OCI-LY7 (cell line): Measurements from ENCODE around the gene UGT1A1. TPM values are rescaled to one million over a fixed set of nuclear protein-coding genes. Genes with fewer than 3 reads are reported as not detected.
"Not testable (repeated sequence)": the region's sequence is repeated elsewhere in the genome, so short reads cannot be mapped to it uniquely, and the experiment has no call there.

ENCODE experiments used
- BruUV-seq: library from RNA; stranded (reverse); fragments of 400-500 nt; replicated peaks from 2 replicates; lab custom pipeline; 2021; lab: Mats Ljungman, UMichigan
- CTCF ChIA-PET: fragments of 300-600 bp; sonication (Branson Sonifier 250); formaldehyde crosslinking; loops from one replicate; lab custom pipeline; 2022; ENCODE audit warnings: antibody characterized with exemption; ENCODE audit not compliant: unreplicated experiment; lab: Charles Lee
- POLR2A ChIA-PET: fragments of 300-600 bp; sonication (Branson Sonifier 250); formaldehyde crosslinking; loops from one replicate; lab custom pipeline; 2022; ENCODE audit warnings: antibody characterized with exemption; lab: Charles Lee
- DNase-seq: peaks from one replicate; pipeline ENCODE4 v3.0.0-alpha.2; 2015; ENCODE audit warnings: low spot score
- H2AFZ ChIP-seq: fragments of 200-600 bp; sonication (generic), shearing (Covaris generic); 2 replicates; pipeline ENCODE4 v1.6.1; 2014; ENCODE audit warnings: mild to moderate bottlenecking, antibody characterized with exemption, low read length, moderate library complexity
- H3K27ac ChIP-seq: fragments of 200-600 bp; sonication (generic); 2 replicates; pipeline ENCODE4 v1.5.1; 2014; ENCODE audit warnings: mixed run types, low read depth, mild to moderate bottlenecking, moderate library complexity, low read length, inconsistent platforms; ENCODE audit not compliant: poor library complexity, severe bottlenecking
- H3K36me3 ChIP-seq: fragments of 200-600 bp; sonication (generic); 2 replicates; pipeline ENCODE4 v1.6.1; 2014; ENCODE audit warnings: mild to moderate bottlenecking, antibody characterized with exemption, low read length, moderate library complexity, mixed read lengths; ENCODE audit not compliant: insufficient read depth
- H3K4me1 ChIP-seq: fragments of 200-600 bp; sonication (generic); 2 replicates; pipeline ENCODE4 v1.5.1; 2014; ENCODE audit warnings: mild to moderate bottlenecking, low read length; ENCODE audit not compliant: insufficient read depth, poor library complexity, severe bottlenecking
- H3K4me2 ChIP-seq: fragments of 200-600 bp; sonication (generic); 2 replicates; pipeline ENCODE4 v1.6.1; 2014; ENCODE audit warnings: mild to moderate bottlenecking, low read length
- H3K4me3 ChIP-seq: fragments of 200-600 bp; sonication (generic); 2 replicates; pipeline ENCODE4 v1.5.1; 2014; ENCODE audit warnings: mild to moderate bottlenecking, low read depth, low read length; ENCODE audit not compliant: poor library complexity, severe bottlenecking
- H3K79me2 ChIP-seq: fragments of 200-600 bp; sonication (generic); 2 replicates; pipeline ENCODE4 v1.6.1; 2016; ENCODE audit warnings: low read depth, mild to moderate bottlenecking, low read length, moderate library complexity, mixed read lengths; ENCODE audit not compliant: insufficient read depth
- H3K9me2 ChIP-seq: fragments of 200-600 bp; sonication (generic); 2 replicates; pipeline ENCODE4 v1.6.1; 2016; ENCODE audit warnings: mild to moderate bottlenecking, low read length, mixed read lengths; ENCODE audit not compliant: insufficient read depth
- H3K9me3 ChIP-seq: fragments of 200-600 bp; sonication (generic); 2 replicates; pipeline ENCODE4 v1.6.1; 2014; ENCODE audit warnings: mild to moderate bottlenecking, mixed run types, low read length, mixed read lengths
- H4K20me1 ChIP-seq: fragments of 200-600 bp; sonication (generic); 2 replicates; pipeline ENCODE4 v1.6.1; 2014; ENCODE audit warnings: mild to moderate bottlenecking, antibody characterized with exemption, low read length, moderate library complexity, mixed read lengths; ENCODE audit not compliant: insufficient read depth
- CTCF ChIP-seq: fragments of 200-600 bp; sonication (generic); conservative IDR thresholded peaks from 2 replicates; pipeline ENCODE4 v1.5.1; 2014; ENCODE audit warnings: mild to moderate bottlenecking, antibody characterized with exemption, low read length, moderate library complexity, mixed read lengths
- EZH2phosphoT487 ChIP-seq: fragments of 200-600 bp; sonication (generic); IDR thresholded peaks from 2 replicates; pipeline ENCODE4 v1.6.1; 2018; ENCODE audit warnings: low read depth, borderline replicate concordance, mild to moderate bottlenecking, mixed run types, antibody characterized with exemption, low read length, moderate library complexity, mixed read lengths
- intact Hi-C: fragments of 100-400 bp; cut with micrococcal nuclease; formaldehyde crosslinking; loops from one replicate; pipeline ENCODE4 v1.10.0; 2022; ENCODE audit not compliant: unreplicated experiment
- total RNA-seq, 2 experiments: library from RNA; depleted of rRNA in 1 of 2; stranded (reverse); fragments of >200 nt in 1 of 2; shearing (Covaris generic) in 1 of 2; gene quantifications; 2 replicates each; pipeline ENCODE4 v1.2.3, GENCODE V29; 2014 to 2022

The UGT1A1 gene
- total RNA-seq, 2 experiments from 2014 or later = not detected

GRCh38 chr2:233728723-233729301 is 31.3 kb upstream of the UGT1A1 start, which contains the start of gene UGT1A3:
TSS of gene UGT1A3 (plus strand) at chr2:233729042. CDS start at chr2:233729127, 85 bp downstream.
- no peak for DNase-seq
- Histone ChIP-seq H3K9me2 (no peaks in the 10 kb centered on the region), H2AFZ (no peak within 1 kb of the TSS), H3K4me1 (no peaks in the 10 kb centered on the region), H3K4me3 (no peak within 1 kb of the TSS), H3K27ac (no peak within 1 kb of the TSS), H3K9me3 (no peaks in the 10 kb centered on the region), H3K4me2 (no peak within 1 kb of the TSS), H3K36me3 (no peaks in the 10 kb centered on the region), H3K79me2 (no peaks in the 10 kb centered on the region), H4K20me1 (no peaks in the 10 kb centered on the region)
- no peak for TF ChIP-seq CTCF
- TF ChIP-seq EZH2phosphoT487 = no peak
- intact Hi-C loops = loop anchor here (5.0 kb wide), 1 partner anchor 792 kb away; no protein-coding TSS in a partner anchor
- POLR2A ChIA-PET = no interaction called here
- CTCF ChIA-PET = no interaction called here
- BruUV-seq = no TSS peak

- H3K79me2 ChIP-seq, H3K4me1 ChIP-seq, H3K36me3 ChIP-seq, H4K20me1 ChIP-seq, H3K4me3 ChIP-seq, H3K27ac ChIP-seq, BruUV-seq, H3K9me3 ChIP-seq, POLR2A ChIA-PET, CTCF ChIA-PET, H3K9me2 ChIP-seq, intact Hi-C loops, H3K4me2 ChIP-seq, DNase-seq, H2AFZ ChIP-seq: not testable (repeated sequence)
Measured at GRCh38 chr2:233736868-233737653, 23.0 kb upstream of the UGT1A1 start.

GRCh38 chr2:233740870-233741269 is 19.2 kb upstream of the UGT1A1 start:
- DNase-seq = no peak
- H3K4me2 ChIP-seq = no peak overlapping the region
- ChIA-PET POLR2A (no interaction called here), CTCF (no interaction called here)
- intact Hi-C loops = no loop called here
- no peak overlapping the region for H3K4me3 ChIP-seq
- TF ChIP-seq CTCF = no peak
- TF ChIP-seq EZH2phosphoT487 = no peak
- no peaks in the 10 kb centered on the region for H3K36me3 ChIP-seq
- H3K9me2 ChIP-seq = no peaks in the 10 kb centered on the region
- no peaks in the 10 kb centered on the region for H3K4me1 ChIP-seq
- no peaks in the 10 kb centered on the region for H3K9me3 ChIP-seq
- no peaks in the 10 kb centered on the region for H4K20me1 ChIP-seq
- BruUV-seq = no TSS peak
- H2AFZ ChIP-seq = no peak overlapping the region
- no peaks in the 10 kb centered on the region for H3K79me2 ChIP-seq
- H3K27ac ChIP-seq = no peak overlapping the region
